Fibroblast of villous mesenchyme (primary cell): ENCODE measurements around the gene MFN2. TPM values are rescaled to one million over a fixed set of nuclear protein-coding genes. Genes with fewer than 3 reads are reported as not detected.

ENCODE experiments used
- DNase-seq: peaks from one replicate; pipeline ENCODE4 v3.0.0-alpha.2; 2010; ENCODE audit warnings: low read depth
- H3K4me3 ChIP-seq: 2 replicates; pipeline ENCODE4 v1.5.1; 2011; ENCODE audit warnings: low read depth, mild to moderate bottlenecking, low read length
- CTCF ChIP-seq: IDR thresholded peaks from 2 replicates; pipeline ENCODE4 v1.5.1; 2012; ENCODE audit warnings: low read depth, mild to moderate bottlenecking, low read length; ENCODE audit not compliant: insufficient read depth
- total RNA-seq: library from RNA; depleted of rRNA; stranded (reverse); fragments of >200 nt; gene quantifications from 2 replicates; pipeline ENCODE4 v1.2.3, GENCODE V29; 2012

The MFN2 gene
- total RNA-seq, 1 donor, result 66.1 TPM

GRCh38 chr1:11984121-11984520 is 3.9 kb downstream of the MFN2 start:
- no peak overlapping the region for H3K4me3 ChIP-seq
- peak; percentile 71 for DNase-seq
- no peak for TF ChIP-seq CTCF

- DNase-seq, result peak; percentile 54
- no peak for TF ChIP-seq CTCF
- no peak overlapping the region for H3K4me3 ChIP-seq
Observed at GRCh38 chr1:11984576-11984975, 4.3 kb downstream of the MFN2 start.

GRCh38 chr1:11985171-11985570 is 4.9 kb downstream of the MFN2 start:
- no peak overlapping the region for H3K4me3 ChIP-seq
- no peak for DNase-seq
- TF ChIP-seq CTCF, result no peak

- peak; percentile 68 for DNase-seq
- no peak for TF ChIP-seq CTCF
Observed at GRCh38 chr1:11985851-11986250, 5.6 kb downstream of the MFN2 start.

GRCh38 chr1:11989669-11990068 is 9.4 kb downstream of the MFN2 start:
- no peak overlapping the region for H3K4me3 ChIP-seq
- DNase-seq, result no peak
- TF ChIP-seq CTCF, result no peak

More at GRCh38 chr1:11985851-11986250, 5.6 kb downstream of the MFN2 start:
- H3K4me3 ChIP-seq, result no peak overlapping the region

- DNase-seq, result no peak
- TF ChIP-seq CTCF, result no peak
- H3K4me3 ChIP-seq, result no peak overlapping the region
Observed at GRCh38 chr1:11990303-11991032, 10.2 kb downstream of the MFN2 start.

- no peak overlapping the region for H3K4me3 ChIP-seq
- no peak for TF ChIP-seq CTCF
- DNase-seq, result no peak
Observed at GRCh38 chr1:11991969-11992676, 11.9 kb downstream of the MFN2 start.
